H9 (cell line): ENCODE results near the gene MTG2. TPM values are rescaled to one million over a fixed set of nuclear protein-coding genes. Genes with fewer than 3 reads are reported as not detected.

Experiments used
- DNase-seq: peaks from one replicate; pipeline ENCODE4 v3.0.0-alpha.2; 2017
- H2AFZ ChIP-seq: one replicate; pipeline ENCODE4 v1.6.1; 2013; ENCODE audit warnings: mild to moderate bottlenecking, low read length, control low read depth, moderate library complexity
- H2AK5ac ChIP-seq: 2 replicates; pipeline ENCODE4 v1.6.1; 2013; ENCODE audit warnings: low read length, control low read depth, mixed read lengths; ENCODE audit not compliant: insufficient read length
- H2BK120ac ChIP-seq: one replicate; pipeline ENCODE4 v1.6.1; 2013; ENCODE audit warnings: low read depth, mild to moderate bottlenecking, low read length, control low read depth, inconsistent platforms; ENCODE audit not compliant: poor library complexity, severe bottlenecking
- H2BK12ac ChIP-seq: 2 replicates; pipeline ENCODE4 v1.6.1; 2013; ENCODE audit warnings: low read length, control low read depth, mixed read lengths, low read depth; ENCODE audit not compliant: insufficient read length
- H2BK15ac ChIP-seq: 2 replicates; pipeline ENCODE4 v1.6.1; 2013; ENCODE audit warnings: low read depth, low read length, control low read depth
- H2BK20ac ChIP-seq: one replicate; pipeline ENCODE4 v1.6.1; 2013; ENCODE audit warnings: low read depth, mild to moderate bottlenecking, low read length, control low read depth, inconsistent platforms; ENCODE audit not compliant: poor library complexity, severe bottlenecking
- H2BK5ac ChIP-seq: 2 replicates; pipeline ENCODE4 v1.6.1; 2013; ENCODE audit warnings: low read length, control low read depth, mixed read lengths; ENCODE audit not compliant: insufficient read length
- H3K14ac ChIP-seq: 2 replicates; pipeline ENCODE4 v1.6.1; 2013; ENCODE audit warnings: low read length, control low read depth; ENCODE audit not compliant: insufficient read depth
- H3K18ac ChIP-seq: 2 replicates; pipeline ENCODE4 v1.6.1; 2013; ENCODE audit warnings: low read depth, mild to moderate bottlenecking, mixed read lengths, low read length, control low read depth; ENCODE audit not compliant: insufficient read length
- H3K23ac ChIP-seq: 2 replicates; pipeline ENCODE4 v1.6.1; 2013; ENCODE audit warnings: low read length, control low read depth, mixed read lengths, low read depth; ENCODE audit not compliant: insufficient read length
- H3K23me2 ChIP-seq: 2 replicates; pipeline ENCODE4 v1.6.1; 2013; ENCODE audit warnings: low read depth, mild to moderate bottlenecking, mixed read lengths, low read length, control low read depth; ENCODE audit not compliant: insufficient read length, poor library complexity, severe bottlenecking
- H3K27ac ChIP-seq: 2 replicates; pipeline ENCODE4 v1.5.1; 2013; ENCODE audit warnings: low read length, control low read depth, mixed read lengths, low read depth; ENCODE audit not compliant: insufficient read length
- H3K27me3 ChIP-seq: 2 replicates; pipeline ENCODE4 v1.6.1; 2013; ENCODE audit warnings: low read length, control low read depth, inconsistent platforms; ENCODE audit not compliant: insufficient read depth
- H3K4ac ChIP-seq: 2 replicates; pipeline ENCODE4 v1.6.1; 2013; ENCODE audit warnings: low read depth, mild to moderate bottlenecking, control low read depth, inconsistent platforms, low read length, moderate library complexity
- H3K4me1 ChIP-seq: 2 replicates; pipeline ENCODE4 v1.6.1; 2013; ENCODE audit warnings: low read length, control low read depth, inconsistent platforms; ENCODE audit not compliant: insufficient read depth
- H3K4me2 ChIP-seq: 2 replicates; pipeline ENCODE4 v1.6.1; 2013; ENCODE audit warnings: low read length, control low read depth, mixed read lengths; ENCODE audit not compliant: insufficient read length, insufficient read depth
- H3K56ac ChIP-seq: 2 replicates; pipeline ENCODE4 v1.6.1; 2013; ENCODE audit warnings: low read depth, mild to moderate bottlenecking, mixed read lengths, low read length, control low read depth; ENCODE audit not compliant: insufficient read length
- H3K79me1 ChIP-seq: 2 replicates; pipeline ENCODE4 v1.6.1; 2013; ENCODE audit warnings: low read depth, mild to moderate bottlenecking, moderate library complexity, low read length, control low read depth, inconsistent platforms; ENCODE audit not compliant: insufficient read depth, poor library complexity, severe bottlenecking
- H3K79me2 ChIP-seq: 2 replicates; pipeline ENCODE4 v1.6.1; 2013; ENCODE audit warnings: low read length, control low read depth, inconsistent platforms; ENCODE audit not compliant: insufficient read depth
- H3K9ac ChIP-seq: 2 replicates; pipeline ENCODE4 v1.6.1; 2013; ENCODE audit warnings: low read length, control low read depth, mixed read lengths; ENCODE audit not compliant: insufficient read length; ENCODE audit errors: extremely low read depth
- H3K9me3 ChIP-seq: one replicate; pipeline ENCODE4 v1.6.1; 2013; ENCODE audit warnings: low read depth, low read length, inconsistent platforms; ENCODE audit not compliant: control insufficient read depth
- H3T11ph ChIP-seq: one replicate; pipeline ENCODE4 v1.6.1; 2013; ENCODE audit warnings: mild to moderate bottlenecking, low read length, control low read depth, inconsistent platforms
- H4K20me1 ChIP-seq: one replicate; pipeline ENCODE4 v1.6.1; 2013; ENCODE audit not compliant: control insufficient read depth, insufficient read length, insufficient read depth
- H4K5ac ChIP-seq: 2 replicates; pipeline ENCODE4 v1.6.1; 2013; ENCODE audit warnings: low read depth, mild to moderate bottlenecking, mixed read lengths, low read length, control low read depth; ENCODE audit not compliant: insufficient read length
- H4K8ac ChIP-seq: replicated peaks from 2 replicates; pipeline ENCODE4 v1.6.1; 2013; ENCODE audit warnings: low read length, control low read depth, mixed read lengths, low read depth; ENCODE audit not compliant: insufficient read length
- H4K91ac ChIP-seq: 2 replicates; pipeline ENCODE4 v1.6.1; 2013; ENCODE audit warnings: low read depth, mild to moderate bottlenecking, moderate library complexity, mixed read lengths, low read length, control low read depth; ENCODE audit not compliant: insufficient read length
- H3K27ac Mint-ChIP-seq, 3 experiments: 2 replicates in 2 of 3; 3 replicates in 1 of 3; pipeline ENCODE4 v1.8.0; 2020 to 2021; ENCODE audit warnings: mixed read lengths in 3 of 3, mild to moderate bottlenecking in 1 of 3, moderate library complexity in 1 of 3
- H3K27me3 Mint-ChIP-seq: 2 replicates; pipeline ENCODE4 v1.8.0; 2021; ENCODE audit warnings: low read depth, mild to moderate bottlenecking, moderate library complexity, mixed read lengths
- H3K36me3 Mint-ChIP-seq, 3 experiments: 2 replicates in 2 of 3; 3 replicates in 1 of 3; pipeline ENCODE4 v1.8.0; 2020 to 2021; ENCODE audit warnings: low read depth in 3 of 3, mixed read lengths in 3 of 3; ENCODE audit not compliant: insufficient read depth in 1 of 3
- H3K4me1 Mint-ChIP-seq, 2 experiments: 2 replicates each; pipeline ENCODE4 v1.8.0; 2020; ENCODE audit warnings: mixed read lengths in 2 of 2
- H3K4me3 Mint-ChIP-seq, 2 experiments: 2 replicates in 1 of 2; 3 replicates in 1 of 2; pipeline ENCODE4 v1.8.0; 2020 to 2021; ENCODE audit warnings: mild to moderate bottlenecking in 2 of 2, mixed read lengths in 2 of 2, moderate library complexity in 1 of 2
- H3K9me3 Mint-ChIP-seq, 2 experiments: 2 replicates in 1 of 2; 3 replicates in 1 of 2; pipeline ENCODE4 v1.8.0; 2020; ENCODE audit warnings: mild to moderate bottlenecking in 2 of 2, mixed read lengths in 2 of 2, moderate library complexity in 1 of 2
- WGBS: extraction: QIAGEN DNeasy Blood & Tissue Kit; methylation state at CpG from one replicate; pipeline ENCODE4 v1.1.7; 2013; ENCODE audit warnings: missing lambda C conversion rate, low lambda C conversion rate, mixed read lengths; ENCODE audit not compliant: insufficient read length; ENCODE audit errors: extremely low coverage; 5-methylcytosine and 5-hydroxymethylcytosine counted together
- total RNA-seq: library from RNA; stranded (reverse); gene quantifications from 2 replicates; pipeline ENCODE4 v1.2.1, GENCODE V29; 2021
- TF ChIP-seq, protein P1 (sequence below): fragments of 200-600 bp; sonication (generic); conservative IDR thresholded peaks from 3 replicates; pipeline ENCODE4 v1.8.0; 2021; ENCODE audit warnings: antibody characterized with exemption, mild to moderate bottlenecking

The MTG2 gene
- total RNA-seq, 1 experiment from 2014 or later: 25.1 TPM

GRCh38 chr20:62160253-62160652, 22.6 kb upstream of the MTG2 start:
- Histone ChIP-seq H4K5ac (no peak overlapping the region), H2AFZ (no peak overlapping the region), H3T11ph (no peak overlapping the region), H3K14ac (no peak overlapping the region), H2BK15ac (no peak overlapping the region), H3K9me3 (no peaks in the 10 kb centered on the region), H3K9ac (no peak overlapping the region), H3K4ac (no peak overlapping the region), H3K27me3 (no peaks in the 10 kb centered on the region), H3K27ac (no peak overlapping the region), H4K91ac (no peak overlapping the region), H4K20me1 (no peaks in the 10 kb centered on the region), H3K23ac (no peak overlapping the region), H2AK5ac (no peak overlapping the region), H3K79me1 (no peaks in the 10 kb centered on the region), H4K8ac (no peak overlapping the region), H3K56ac (no peak overlapping the region), H3K79me2 (peaks cover 6% of the 10 kb centered on the region; the same call in 1 of the 2 replicates), H3K4me1 (no peaks in the 10 kb centered on the region), H2BK20ac (no peak overlapping the region), H2BK120ac (no peak overlapping the region), H3K4me2 (no peak overlapping the region), H3K23me2 (no peaks in the 10 kb centered on the region), H2BK12ac (no peak overlapping the region), H3K18ac (no peak overlapping the region), H2BK5ac (no peak overlapping the region)
- Mint-ChIP-seq H3K27ac (no peak overlapping the region), H3K4me1 (peaks cover 12 to 13% of the 10 kb centered on the region in 2 experiments), H3K9me3 (no peaks in the 10 kb centered on the region; a peak in 1 of 5 replicates), H3K36me3 (peaks cover 20 to 50% (median 41%) of the 10 kb centered on the region in 3 experiments), H3K4me3 (no peak overlapping the region), H3K27me3 (no peaks in the 10 kb centered on the region)
- DNase-seq: no peak
- no CpG with 5 or more reads among the region's 9 CpGs for WGBS
- TF ChIP-seq, protein P1, sequence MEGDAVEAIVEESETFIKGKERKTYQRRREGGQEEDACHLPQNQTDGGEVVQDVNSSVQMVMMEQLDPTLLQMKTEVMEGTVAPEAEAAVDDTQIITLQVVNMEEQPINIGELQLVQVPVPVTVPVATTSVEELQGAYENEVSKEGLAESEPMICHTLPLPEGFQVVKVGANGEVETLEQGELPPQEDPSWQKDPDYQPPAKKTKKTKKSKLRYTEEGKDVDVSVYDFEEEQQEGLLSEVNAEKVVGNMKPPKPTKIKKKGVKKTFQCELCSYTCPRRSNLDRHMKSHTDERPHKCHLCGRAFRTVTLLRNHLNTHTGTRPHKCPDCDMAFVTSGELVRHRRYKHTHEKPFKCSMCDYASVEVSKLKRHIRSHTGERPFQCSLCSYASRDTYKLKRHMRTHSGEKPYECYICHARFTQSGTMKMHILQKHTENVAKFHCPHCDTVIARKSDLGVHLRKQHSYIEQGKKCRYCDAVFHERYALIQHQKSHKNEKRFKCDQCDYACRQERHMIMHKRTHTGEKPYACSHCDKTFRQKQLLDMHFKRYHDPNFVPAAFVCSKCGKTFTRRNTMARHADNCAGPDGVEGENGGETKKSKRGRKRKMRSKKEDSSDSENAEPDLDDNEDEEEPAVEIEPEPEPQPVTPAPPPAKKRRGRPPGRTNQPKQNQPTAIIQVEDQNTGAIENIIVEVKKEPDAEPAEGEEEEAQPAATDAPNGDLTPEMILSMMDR: no peak
